ENCODE measurements around the gene CES2.

GRCh38 chr16:66960270-66960669, 25.0 kb downstream of the CES2 start:
- TF ChIP-seq ZFP3 (tag by site-specific recombination; IDR thresholded peaks at IDR 0.05; ENCODE audit: low read depth) (no peak), ZNF26 (tag by site-specific recombination; IDR thresholded peaks at IDR 0.05) (no peak), KLF1 (tag by site-specific recombination; IDR thresholded peaks at IDR 0.05) (no peak), ZNF24 (tag by site-specific recombination; IDR thresholded peaks at IDR 0.05) (no peak), CTCF (tag by site-specific recombination; IDR thresholded peaks at IDR 0.05) (no peak), ZBTB11 (tag by site-specific recombination; conservative IDR thresholded peaks at IDR 0.05; ENCODE audit: low read depth) (no peak), REST (tag by site-specific recombination; IDR thresholded peaks at IDR 0.05) (no peak), ZBTB17 (tag by site-specific recombination; IDR thresholded peaks at IDR 0.05) (no peak), ZNF677 (tag by site-specific recombination; IDR thresholded peaks at IDR 0.05) (no peak), ZNF302 (tag by site-specific recombination; IDR thresholded peaks at IDR 0.05; ENCODE audit: low read depth) (no peak), SETDB1 (IDR thresholded peaks at IDR 0.05; ENCODE audit: insufficient read length, low read length) (no peak), GFI1B (tag by site-specific recombination; IDR thresholded peaks at IDR 0.05) (no peak), ZNF704 (tag by site-specific recombination; IDR thresholded peaks at IDR 0.05) (no peak)

All from HEK293 (cell line).